Measurements from ENCODE around the gene MRPS7.

- no peak for TF ChIP-seq EP300 (IDR thresholded peaks at IDR 0.05; ENCODE audit: low read depth)
- TF ChIP-seq POLR2A (IDR thresholded peaks at IDR 0.05): no peak
These were observed 32.8 kb upstream of the MRPS7 start for GRCh38 chr17:75228847-75229246.
